Kidney (tissue), 14 donors: ENCODE data around the gene CLASP1. TPM values are rescaled to one million over a fixed set of nuclear protein-coding genes. Genes with fewer than 3 reads are reported as not detected.

Source experiments
- DNase-seq, 5 donors: peaks; one replicate each; pipeline ENCODE4 v3.0.0-alpha.2; 2013 to 2020
- FAIRE-seq: peaks from 2 replicates; lab custom pipeline; 2012; peaks lifted over from hg19 to GRCh38; lab: Jason Lieb, UNC
- H3K27ac ChIP-seq, 2 donors: one replicate each; pipeline ENCODE4 v1.7.0; 2013; ENCODE audit warnings: low read depth in 2 of 2, low read length in 2 of 2, inconsistent platforms in 1 of 2
- H3K27me3 ChIP-seq: one replicate; pipeline ENCODE4 v1.7.1; 2013; ENCODE audit warnings: low read length, inconsistent platforms; ENCODE audit not compliant: control insufficient read depth, insufficient read depth
- H3K36me3 ChIP-seq, 3 donors: one replicate each; pipeline versions ENCODE4 v1.7.0 to v1.7.1; 2013; ENCODE audit warnings: low read length in 3 of 3, control low read depth in 1 of 3, inconsistent platforms in 1 of 3; ENCODE audit not compliant: insufficient read depth in 3 of 3, control insufficient read depth in 2 of 3
- H3K4me1 ChIP-seq, 3 donors: one replicate each; pipeline versions ENCODE4 v1.7.0 to v1.7.1; 2013; ENCODE audit warnings: low read length in 3 of 3, inconsistent platforms in 1 of 3, low read depth in 1 of 3; ENCODE audit not compliant: control insufficient read depth in 2 of 3, insufficient read depth in 2 of 3
- H3K4me3 ChIP-seq, 3 donors: one replicate each; pipeline versions ENCODE4 v1.7.0 to v1.8.1; 2013; ENCODE audit warnings: low read length in 3 of 3, control low read depth in 1 of 3, inconsistent platforms in 1 of 3
- H3K9ac ChIP-seq, 3 donors: one replicate each; pipeline versions ENCODE4 v1.7.0 to v1.7.1; 2013; ENCODE audit warnings: low read length in 3 of 3, control low read depth in 1 of 3, inconsistent platforms in 1 of 3
- H3K9me3 ChIP-seq, 3 donors: one replicate each; pipeline versions ENCODE4 v1.7.0 to v1.7.1; 2013; ENCODE audit warnings: low read length in 3 of 3, control low read depth in 1 of 3, inconsistent platforms in 1 of 3; ENCODE audit not compliant: control insufficient read depth in 2 of 3, insufficient read depth in 1 of 3
- CTCF ChIP-seq: IDR thresholded peaks from 3 replicates; pipeline ENCODE4 v1.5.1; 2012; ENCODE audit warnings: mild to moderate bottlenecking, moderate library complexity, borderline replicate concordance; ENCODE audit not compliant: insufficient read depth; ENCODE audit errors: extremely low read depth
- intact Hi-C: fragments of 100-400 bp; cut with DNase I; formaldehyde crosslinking; loops from one replicate; pipeline ENCODE4 v1.11.1; 2022
- polyA plus RNA-seq: library from polyadenylated mRNA; stranded (reverse); fragments of 350-450 nt; fragmentation: Illumina TruSeq; extraction: RNeasy Lipid Tissue Mini Kit (QIAGEN cat#74804); gene quantifications from one replicate; pipeline ENCODE4 v1.2.3, GENCODE V29; 2014; ENCODE audit warnings: low read depth, low replicate concordance; ENCODE audit not compliant: insufficient read depth
- total RNA-seq: library from RNA; stranded (reverse); fragmentation: NEBNext Ultra II Directional; extraction: Animal tissue kit (Norgen Biotek cat#: 25700); gene quantifications from one replicate; pipeline ENCODE4 v1.2.1, GENCODE V29; 2021
- donor health status: control.
- donor health status: control.
- donor health status: control.
- donor health status: control.
- donor health status: control.
- donor health status: DM: yes; HTN: yes; CAD: no.
- donor health status: Normal renal cell carcinoma (clear cell type).

CLASP1 gene
- total and polyA plus RNA-seq, 2 donors from 2014 or later: 6.8 to 71.5 TPM

GRCh38 chr2:121309323-121309722 is 339.9 kb downstream of the CLASP1 start:
- FAIRE-seq: no peak

GRCh38 chr2:121307048-121307447 is 342.2 kb downstream of the CLASP1 start:
- Histone ChIP-seq H3K9ac (no peak overlapping the region), H3K27ac (no peak overlapping the region), H3K27me3 (no peaks in the 10 kb centered on the region), H3K4me1 (no peaks in the 10 kb centered on the region), H3K9me3 (no peaks in the 10 kb centered on the region), H3K36me3 (no peaks in the 10 kb centered on the region), H3K4me3 (no peak overlapping the region)
- FAIRE-seq (no peak), DNase-seq (no peak)
- intact Hi-C loops: no loop called here
- no peak for TF ChIP-seq CTCF

More at GRCh38 chr2:121309323-121309722, 339.9 kb downstream of the CLASP1 start:
- H3K27me3 ChIP-seq: no peaks in the 10 kb centered on the region
- H3K4me1 ChIP-seq: no peaks in the 10 kb centered on the region
- intact Hi-C loops: no loop called here
- H3K9me3 ChIP-seq: no peaks in the 10 kb centered on the region
- no peak for TF ChIP-seq CTCF
- no peaks in the 10 kb centered on the region for H3K36me3 ChIP-seq
- no peak overlapping the region for H3K27ac ChIP-seq
- DNase-seq: no peak
- no peak overlapping the region for H3K9ac ChIP-seq
- no peak overlapping the region for H3K4me3 ChIP-seq

DNA sequence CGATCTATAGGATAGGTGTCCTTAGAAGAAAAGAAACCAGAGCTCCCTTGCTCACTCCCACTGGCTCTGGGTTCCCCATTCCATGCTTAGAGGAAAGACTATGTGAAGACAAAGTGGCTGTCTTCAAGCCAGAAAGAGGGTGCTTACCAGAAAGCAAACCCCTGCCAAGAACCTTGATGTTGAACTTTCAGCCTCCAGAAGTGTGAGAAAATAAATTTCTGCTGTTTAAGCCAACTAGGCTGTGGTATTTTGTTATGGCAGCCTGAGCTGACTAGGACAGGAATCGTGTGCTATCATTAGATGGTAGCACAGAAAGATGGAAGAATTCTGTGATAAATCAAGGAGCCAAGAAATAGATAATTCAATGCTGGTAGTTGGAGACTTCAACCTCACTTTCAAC is 344.3 kb downstream of the CLASP1 start:
- Histone ChIP-seq H3K9me3 (no peaks in the 10 kb centered on the region), H3K27ac (no peak overlapping the region), H3K9ac (no peak overlapping the region), H3K4me3 (no peak overlapping the region), H3K36me3 (no peaks in the 10 kb centered on the region), H3K27me3 (no peaks in the 10 kb centered on the region), H3K4me1 (no peaks in the 10 kb centered on the region)
- TF ChIP-seq CTCF: no peak
- no peak for FAIRE-seq
- intact Hi-C loops: no loop called here
- DNase-seq: no peak
